Esophagus squamous epithelium (tissue), 5 donors: ENCODE data around the gene APCS. TPM values are rescaled to one million over a fixed set of nuclear protein-coding genes. Genes with fewer than 3 reads are reported as not detected.

Source experiments
- DNase-seq: peaks from one replicate; lab custom pipeline; 2025; lab: John Stamatoyannopoulos, UW
- H3K27ac ChIP-seq, 4 donors: fragments of 200-600 bp; sonication (generic); one replicate each; pipeline ENCODE4 v1.5.1; 2016 to 2019; ENCODE audit warnings: mild to moderate bottlenecking in 1 of 4
- H3K27me3 ChIP-seq, 4 donors: fragments of 200-600 bp; sonication (generic); 1 replicate in 3 of 4; 2 replicates in 1 of 4; pipeline versions ENCODE4 v1.5.1 to v1.6.0; 2017 to 2021; ENCODE audit warnings: antibody characterized with exemption in 1 of 4
- H3K36me3 ChIP-seq, 3 donors: fragments of 200-600 bp; sonication (generic); one replicate each; pipeline ENCODE4 v1.5.1; 2016 to 2019
- H3K4me1 ChIP-seq, 3 donors: fragments of 200-600 bp; sonication (generic); one replicate each; pipeline ENCODE4 v1.5.1; 2017 to 2019
- H3K4me3 ChIP-seq, 4 donors: fragments of 200-600 bp; sonication (generic); 1 replicate in 3 of 4; 2 replicates in 1 of 4; pipeline ENCODE4 v1.5.1; 2016 to 2019; ENCODE audit warnings: mild to moderate bottlenecking in 2 of 4, moderate library complexity in 1 of 4
- H3K9me3 ChIP-seq, 3 donors: fragments of 200-600 bp; sonication (generic); one replicate each; pipeline ENCODE4 v1.5.1; 2016 to 2019
- CTCF ChIP-seq, 6 experiments: fragments of 450-650 bp in 4 of 6; fragments of 200-600 bp in 2 of 6; sonication (generic) in 2 of 6; IDR thresholded peaks; one replicate each; pipeline ENCODE4 v1.5.1; 2016 to 2019; ENCODE audit warnings: antibody characterized with exemption in 6 of 6, mild to moderate bottlenecking in 4 of 6, moderate library complexity in 4 of 6
- POLR2A ChIP-seq, 4 donors: fragments of 450-650 bp; IDR thresholded peaks; one replicate each; pipeline ENCODE4 v1.6.1; 2017; ENCODE audit warnings: antibody characterized with exemption in 4 of 4, mild to moderate bottlenecking in 4 of 4, moderate library complexity in 3 of 4
- WGBS, 2 donors: methylation state at CpG; one replicate each; pipeline ENCODE4 v1.1.5; 2018; 5-methylcytosine and 5-hydroxymethylcytosine counted together
- intact Hi-C: fragments of 100-400 bp; cut with DNase I; formaldehyde crosslinking; loops from one replicate; pipeline ENCODE4 v1.15.0; 2022
- total RNA-seq, 4 donors: library from RNA; depleted of rRNA; stranded (reverse); fragments of >200 nt; gene quantifications; one replicate each; pipeline ENCODE4 v1.1.0, GENCODE V29; 2016
- donor health status: DM: yes; HTN: yes; CAD: no.

APCS gene
- total RNA-seq, 4 donors from 2014 or later: not detected

GRCh38 chr1:159581422-159581821, 6.2 kb upstream of the APCS start:
- no peak overlapping the region for H3K27ac ChIP-seq
- no peak overlapping the region for H3K4me3 ChIP-seq
- no peaks in the 10 kb centered on the region for H3K9me3 ChIP-seq
- H3K27me3 ChIP-seq: no peaks in the 10 kb centered on the region
- H3K4me1 ChIP-seq: no peaks in the 10 kb centered on the region
- WGBS, 2 donors: 60 to 83% methylated on average over 1 of the region's 1 CpG
- intact Hi-C loops: no loop called here
- DNase-seq: no peak
- no peak for TF ChIP-seq POLR2A (IDR thresholded peaks at IDR 0.05)
- no peak for TF ChIP-seq CTCF (IDR thresholded peaks at IDR 0.05)
- no peaks in the 10 kb centered on the region for H3K36me3 ChIP-seq

DNA sequence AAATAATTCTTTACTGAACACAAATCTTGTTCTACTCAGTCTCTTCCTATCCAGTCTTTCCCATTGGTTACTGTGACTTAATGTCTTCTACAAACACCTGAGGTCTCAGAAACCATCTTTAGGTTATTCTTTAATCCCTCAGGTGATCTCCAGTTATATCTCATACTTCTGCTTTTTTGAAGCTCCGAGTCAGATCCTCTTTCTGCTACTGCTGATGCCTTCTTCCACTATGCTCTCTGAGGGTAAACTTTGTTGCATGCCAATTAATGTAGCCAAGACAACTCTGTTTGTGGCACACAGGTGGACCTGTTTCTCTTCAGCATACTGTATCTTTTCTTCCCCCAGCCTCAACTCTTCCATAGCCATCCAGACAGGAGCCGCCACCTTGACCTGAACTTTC, 3.1 kb upstream of the APCS start:
- no peak for TF ChIP-seq CTCF (IDR thresholded peaks at IDR 0.05)
- 58 to 68% methylated on average over 2 of the region's 2 CpGs for WGBS, 2 donors

GRCh38 chr1:159591981-159592380, 4.4 kb downstream of the APCS start:
- WGBS, 2 donors: 80 to 86% methylated on average over 4 of the region's 4 CpGs
- no peak overlapping the region for H3K27ac ChIP-seq
- no peak for TF ChIP-seq POLR2A (IDR thresholded peaks at IDR 0.05)
- TF ChIP-seq CTCF (IDR thresholded peaks at IDR 0.05): no peak
- no peak for DNase-seq
- intact Hi-C loops: no loop called here
- no peaks in the 10 kb centered on the region for H3K36me3 ChIP-seq
- no peaks in the 10 kb centered on the region for H3K4me1 ChIP-seq
- no peak overlapping the region for H3K4me3 ChIP-seq
- no peaks in the 10 kb centered on the region for H3K9me3 ChIP-seq
- H3K27me3 ChIP-seq: no peaks in the 10 kb centered on the region

More for the DNA sequence above, 3.1 kb upstream of the APCS start:
- intact Hi-C loops: no loop called here
- DNase-seq: no peak
- Histone ChIP-seq H3K4me3 (no peak overlapping the region), H3K9me3 (no peaks in the 10 kb centered on the region), H3K4me1 (no peaks in the 10 kb centered on the region), H3K27ac (no peak overlapping the region), H3K27me3 (no peaks in the 10 kb centered on the region), H3K36me3 (no peaks in the 10 kb centered on the region)

- no peak for TF ChIP-seq CTCF (IDR thresholded peaks at IDR 0.05)
- TF ChIP-seq POLR2A (IDR thresholded peaks at IDR 0.05): no peak
- Histone ChIP-seq H3K36me3 (no peaks in the 10 kb centered on the region), H3K27me3 (no peaks in the 10 kb centered on the region), H3K4me1 (no peaks in the 10 kb centered on the region), H3K9me3 (no peaks in the 10 kb centered on the region), H3K4me3 (no peak overlapping the region), H3K27ac (no peak overlapping the region)
- intact Hi-C loops: no loop called here
- WGBS, 2 donors: 31 to 39% methylated on average over 6 of the region's 6 CpGs
- no peak for DNase-seq
These were observed 7.2 kb downstream of the APCS start for GRCh38 chr1:159594625-159595405.

DNA sequence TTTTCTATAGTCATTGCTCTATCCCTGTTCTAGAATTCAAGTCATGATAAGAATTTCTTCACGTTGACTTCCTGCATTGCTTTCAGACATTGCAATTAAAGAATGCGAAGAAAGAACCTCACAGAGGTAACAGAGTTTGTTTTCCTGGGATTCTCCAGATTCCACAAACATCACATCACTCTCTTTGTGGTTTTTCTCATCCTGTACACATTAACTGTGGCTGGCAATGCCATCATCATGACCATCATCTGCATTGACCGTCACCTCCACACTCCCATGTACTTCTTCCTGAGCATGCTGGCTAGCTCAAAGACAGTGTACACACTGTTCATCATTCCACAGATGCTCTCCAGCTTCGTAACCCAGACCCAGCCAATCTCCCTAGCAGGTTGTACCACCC, 10.6 kb downstream of the APCS start:
- no peaks in the 10 kb centered on the region for H3K27me3 ChIP-seq
- no peak overlapping the region for H3K4me3 ChIP-seq
- no peaks in the 10 kb centered on the region for H3K36me3 ChIP-seq
- H3K4me1 ChIP-seq: no peaks in the 10 kb centered on the region
- TF ChIP-seq CTCF (IDR thresholded peaks at IDR 0.05): no peak
- no peak for TF ChIP-seq POLR2A (IDR thresholded peaks at IDR 0.05)
- no peaks in the 10 kb centered on the region for H3K9me3 ChIP-seq
- 50 to 61% methylated on average over 4 of the region's 4 CpGs for WGBS, 2 donors
- DNase-seq: no peak
- H3K27ac ChIP-seq: no peak overlapping the region
- intact Hi-C loops: no loop called here
